HG03460 (cell line): ENCODE results near the gene CHID1.

Experiments used
- ATAC-seq: cut with Tn5 transposase; IDR thresholded peaks from one replicate; pipeline ENCODE4 v1.9.1; 2021; ENCODE audit not compliant: unreplicated experiment

The CHID1 gene

DNA sequence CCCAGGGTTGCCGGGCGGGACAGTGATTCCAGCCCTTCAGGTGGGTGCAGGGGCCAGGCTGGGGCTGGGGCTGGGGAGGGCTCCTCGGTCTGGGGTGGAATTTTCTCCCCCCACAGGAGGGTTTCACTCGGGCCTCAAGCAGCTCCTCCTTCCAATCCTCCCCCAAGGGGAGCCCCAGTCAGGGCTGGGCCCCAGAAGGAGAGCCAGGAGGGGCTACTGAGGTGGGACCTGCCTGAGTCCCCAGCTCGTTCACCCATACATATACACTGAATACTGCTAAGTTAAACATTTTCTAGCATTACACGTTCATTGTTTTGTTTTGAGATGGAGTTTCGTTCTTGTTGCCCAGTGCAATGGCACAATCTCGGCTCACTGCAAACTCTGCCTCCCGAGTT lies 84.4 kb downstream of the CHID1 start:
- ATAC-seq = no peak

- no peak for ATAC-seq
Observed at GRCh38 chr11:825366-826226, 85.0 kb downstream of the CHID1 start.

GRCh38 chr11:824942-825341 lies 85.7 kb downstream of the CHID1 start:
- ATAC-seq = no peak

DNA sequence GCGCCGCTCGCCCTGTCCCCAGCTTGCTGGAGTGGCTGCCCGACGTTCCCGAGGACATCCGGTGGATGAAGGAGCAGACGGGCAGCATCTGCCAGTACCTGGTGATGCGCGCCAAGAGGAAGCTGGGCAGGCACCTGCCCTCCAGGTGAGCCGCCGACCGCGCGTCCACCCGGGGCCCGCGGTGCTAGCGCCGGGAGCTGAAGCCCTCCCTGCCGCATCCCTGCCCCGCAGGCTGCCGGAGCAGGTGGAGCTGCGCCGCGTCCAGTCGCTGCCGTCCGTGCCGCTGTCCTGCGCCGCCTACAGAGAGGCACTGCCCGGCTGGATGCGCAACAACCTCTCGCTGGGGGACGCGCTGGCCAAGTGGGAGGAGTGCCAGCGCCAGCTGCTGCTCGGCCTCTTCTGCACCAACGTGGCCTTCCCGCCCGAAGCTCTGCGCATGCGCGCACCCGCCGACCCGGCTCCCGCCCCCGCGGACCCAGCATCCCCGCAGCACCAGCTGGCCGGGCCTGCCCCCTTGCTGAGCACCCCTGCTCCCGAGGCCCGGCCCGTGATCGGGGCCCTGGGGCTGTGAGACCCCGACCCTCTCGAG lies 86.2 kb downstream of the CHID1 start:
- no peak for ATAC-seq

GRCh38 chr11:823441-824291 lies 86.9 kb downstream of the CHID1 start:
- no peak for ATAC-seq

- no peak for ATAC-seq
Observed at GRCh38 chr11:821512-822371, 88.9 kb downstream of the CHID1 start.

DNA sequence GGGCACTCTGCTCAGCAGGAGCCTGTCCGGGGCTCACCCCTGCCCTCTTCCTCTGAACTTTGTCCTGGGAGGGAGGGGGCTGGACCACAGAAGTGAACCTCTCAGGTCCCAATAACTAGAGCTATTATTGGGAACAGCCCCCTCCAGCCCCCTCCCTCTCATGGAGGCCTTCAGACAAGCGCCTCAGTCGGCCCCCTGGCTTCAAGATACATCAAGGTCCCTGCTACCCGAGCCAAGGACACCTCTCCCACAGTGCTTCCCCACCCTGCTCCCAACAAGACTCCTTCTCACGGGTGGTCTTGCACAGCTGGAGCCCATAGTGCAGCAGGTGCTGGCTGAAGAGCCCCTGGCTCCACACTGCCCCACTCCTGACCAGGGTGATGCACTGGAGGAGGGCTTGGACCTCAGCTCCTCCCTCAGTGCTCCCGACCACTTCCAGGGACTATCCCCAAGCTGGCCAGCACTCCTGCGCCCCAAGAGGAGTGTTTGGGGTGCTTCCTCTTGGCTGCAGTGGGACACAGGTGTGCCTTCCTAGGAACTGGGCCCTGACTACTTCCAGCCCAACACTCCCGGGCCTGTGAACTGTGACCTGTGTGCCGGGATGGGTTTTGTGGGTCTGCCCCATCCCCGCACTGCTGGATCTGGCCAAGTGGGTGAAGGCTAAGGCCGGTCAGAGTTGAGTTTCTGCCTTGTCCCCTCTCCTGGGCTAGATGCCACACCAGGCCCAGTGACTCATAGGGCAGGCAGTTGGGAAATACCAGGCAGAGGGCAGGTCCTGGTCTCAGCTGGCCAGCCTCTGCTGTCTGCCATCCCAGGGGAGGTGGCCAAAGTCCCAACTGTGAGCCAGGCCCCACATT lies 89.7 kb downstream of the CHID1 start:
- no peak for ATAC-seq

- ATAC-seq = peak; percentile 56
Observed at GRCh38 chr11:819943-820649, 90.5 kb downstream of the CHID1 start.

DNA sequence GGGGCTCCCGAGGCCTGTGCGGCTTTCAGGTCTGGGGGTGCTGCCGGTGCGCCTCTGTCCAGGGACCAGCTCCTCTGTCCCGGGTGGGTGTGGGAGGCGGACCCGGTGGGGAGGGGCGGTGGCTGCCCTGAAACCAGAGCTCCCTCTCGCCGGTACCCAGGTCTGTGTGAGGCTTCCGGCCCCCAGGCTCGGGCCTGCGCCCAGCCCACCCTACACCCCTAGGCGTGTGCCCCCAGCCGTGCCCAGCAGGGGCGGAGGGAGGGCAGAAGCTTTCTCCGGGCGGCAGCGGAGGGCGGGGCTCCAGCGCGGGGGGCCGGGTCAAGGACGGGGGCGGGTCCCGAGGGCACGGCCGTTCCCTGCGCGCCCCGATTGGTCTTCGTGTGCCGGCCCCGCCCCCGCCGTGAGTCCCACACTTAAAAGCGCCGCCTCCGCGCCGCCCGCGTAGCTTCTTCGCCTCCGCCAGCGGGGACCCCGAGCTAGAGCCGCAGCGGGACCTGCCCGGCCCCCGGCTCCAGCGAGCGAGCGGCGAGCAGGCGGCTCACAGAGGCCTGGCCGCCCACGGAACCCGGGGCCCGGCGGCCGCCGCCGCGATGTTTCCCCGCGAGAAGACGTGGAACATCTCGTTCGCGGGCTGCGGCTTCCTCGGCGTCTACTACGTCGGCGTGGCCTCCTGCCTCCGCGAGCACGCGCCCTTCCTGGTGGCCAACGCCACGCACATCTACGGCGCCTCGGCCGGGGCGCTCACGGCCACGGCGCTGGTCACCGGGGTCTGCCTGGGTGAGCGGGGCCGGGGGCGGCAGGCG lies 91.3 kb downstream of the CHID1 start:
- peak; percentile 58 for ATAC-seq

- no peak for ATAC-seq
Observed at GRCh38 chr11:818396-819128, 92.0 kb downstream of the CHID1 start, which contains the start of gene PNPLA2. PNPLA2 (plus strand) TSS chr11:818914; CDS start chr11:819719, 805 bp downstream.
